ENCODE data around the gene KLHL8. TPM values are rescaled to one million over a fixed set of nuclear protein-coding genes. Genes with fewer than 3 reads are reported as not detected.
"Not testable (repeated sequence)": the region's sequence is repeated elsewhere in the genome, so short reads cannot be mapped to it uniquely, and the experiment has no call there.

Gene KLHL8
- total RNA-seq, 1 donor from 2014 or later: 9.1 TPM

- Histone ChIP-seq H3K4me3 (no peak overlapping the region), H3K9me3 (no peaks in the 10 kb centered on the region), H3K27ac (peak overlapping the region; percentile 24), H3K4me1 (peaks cover 25% of the 10 kb centered on the region), H3K36me3 (no peaks in the 10 kb centered on the region), H3K27me3 (no peaks in the 10 kb centered on the region)
- TF ChIP-seq POLR2A (IDR thresholded peaks at IDR 0.05): no peak
- DNase-seq (ENCODE audit: extremely low spot score in 2 of 2): no peak
- intact Hi-C loops (cut with DNase I): no loop called here
Observed at GRCh38 chr4:87151730-87152129, 68.7 kb downstream of the KLHL8 start.

- Histone ChIP-seq H3K27me3 (no peaks in the 10 kb centered on the region), H3K27ac (no peak overlapping the region), H3K36me3 (no peaks in the 10 kb centered on the region), H3K4me3 (no peak overlapping the region), H3K9me3 (no peaks in the 10 kb centered on the region), H3K4me1 (peaks cover 25% of the 10 kb centered on the region)
- no peak for DNase-seq (ENCODE audit: extremely low spot score in 2 of 2)
- TF ChIP-seq POLR2AphosphoS5 (IDR thresholded peaks at IDR 0.05; ENCODE audit: insufficient read depth in 1 of 2, low read depth in 1 of 2): peak in 1 of 2 donors; percentile 31
- TF ChIP-seq POLR2A (IDR thresholded peaks at IDR 0.05): no peak
- TF ChIP-seq CTCF (IDR thresholded peaks at IDR 0.05): peak; percentile 70 to 93 (median 81)
- intact Hi-C loops (cut with DNase I): no loop called here
Observed at GRCh38 chr4:87150498-87151261, 69.7 kb downstream of the KLHL8 start.

- Histone ChIP-seq H3K4me1 (peaks cover 11% of the 10 kb centered on the region), H3K27ac (no peak overlapping the region), H3K4me3 (no peak overlapping the region), H3K9me3 (no peaks in the 10 kb centered on the region), H3K27me3 (no peaks in the 10 kb centered on the region), H3K36me3 (no peaks in the 10 kb centered on the region)
- TF ChIP-seq POLR2AphosphoS5 (IDR thresholded peaks at IDR 0.05; ENCODE audit: insufficient read depth in 1 of 2, low read depth in 1 of 2) (no peak), CTCF (IDR thresholded peaks at IDR 0.05) (no peak), POLR2A (IDR thresholded peaks at IDR 0.05) (no peak)
- intact Hi-C loops (cut with DNase I): no loop called here
- no peak for DNase-seq (ENCODE audit: extremely low spot score in 2 of 2)
Observed at GRCh38 chr4:87147116-87147515, 73.3 kb downstream of the KLHL8 start.

- H3K36me3 ChIP-seq; DNase-seq (ENCODE audit: extremely low spot score in 2 of 2); H3K9me3 ChIP-seq; H3K4me1 ChIP-seq; intact Hi-C loops (cut with DNase I); H3K27ac ChIP-seq; H3K27me3 ChIP-seq; H3K4me3 ChIP-seq: not testable (repeated sequence)
Observed at GRCh38 chr4:87145934-87146333, 74.5 kb downstream of the KLHL8 start.

GRCh38 chr4:87144356-87144755, 76.1 kb downstream of the KLHL8 start:
- Histone ChIP-seq H3K27ac (no peak overlapping the region), H3K4me1 (no peaks in the 10 kb centered on the region), H3K27me3 (no peaks in the 10 kb centered on the region), H3K9me3 (no peaks in the 10 kb centered on the region), H3K4me3 (no peak overlapping the region), H3K36me3 (no peaks in the 10 kb centered on the region)
- no peak for DNase-seq (ENCODE audit: extremely low spot score in 2 of 2)
- TF ChIP-seq POLR2AphosphoS5 (IDR thresholded peaks at IDR 0.05; ENCODE audit: insufficient read depth in 1 of 2, low read depth in 1 of 2) (no peak), POLR2A (IDR thresholded peaks at IDR 0.05) (no peak), CTCF (IDR thresholded peaks at IDR 0.05) (no peak)
- intact Hi-C loops (cut with DNase I): no loop called here

GRCh38 chr4:87141428-87141827, 79.0 kb downstream of the KLHL8 start:
- Histone ChIP-seq H3K9me3 (no peaks in the 10 kb centered on the region), H3K27me3 (no peaks in the 10 kb centered on the region), H3K4me3 (no peak overlapping the region), H3K36me3 (peaks cover 0 to 20% of the 10 kb centered on the region in 2 donors), H3K27ac (no peak overlapping the region), H3K4me1 (no peaks in the 10 kb centered on the region)
- DNase-seq (ENCODE audit: extremely low spot score in 2 of 2): no peak
- intact Hi-C loops (cut with DNase I): no loop called here
- no peak for TF ChIP-seq CTCF (IDR thresholded peaks at IDR 0.05)
- no peak for TF ChIP-seq POLR2AphosphoS5 (IDR thresholded peaks at IDR 0.05; ENCODE audit: insufficient read depth in 1 of 2, low read depth in 1 of 2)
- no peak for TF ChIP-seq POLR2A (IDR thresholded peaks at IDR 0.05)
